Adrenal gland (tissue), 19 donors: ENCODE measurements around the gene LIMA1. TPM values are rescaled to one million over a fixed set of nuclear protein-coding genes. Genes with fewer than 3 reads are reported as not detected.
"Not testable (repeated sequence)": the region's sequence is repeated elsewhere in the genome, so short reads cannot be mapped to it uniquely, and the experiment has no call there.

Experiments
- DNase-seq, 7 donors: peaks; one replicate each; pipeline ENCODE4 v3.0.0-alpha.2; 2019 to 2020
- H3K27ac ChIP-seq, 5 donors: fragments of 200-600 bp; sonication (generic) in 4 of 5; 1 replicate in 3 of 5; 2 replicates in 2 of 5; pipeline versions ENCODE4 v1.5.1 to v1.8.0; 2016 to 2020; ENCODE audit warnings: mild to moderate bottlenecking in 1 of 5
- H3K27me3 ChIP-seq: fragments of 200-600 bp; 2 replicates; pipeline ENCODE4 v1.8.0; 2021
- H3K36me3 ChIP-seq, 2 donors: fragments of 200-600 bp; replicated peaks in 1 of 2; 1 replicate in 1 of 2; 2 replicates in 1 of 2; pipeline versions ENCODE4 v1.5.1 to v1.8.0; 2018 to 2022
- H3K4me1 ChIP-seq, 2 donors: fragments of 200-600 bp; replicated peaks in 1 of 2; 1 replicate in 1 of 2; 2 replicates in 1 of 2; pipeline versions ENCODE4 v1.5.1 to v1.8.0; 2018 to 2021
- H3K4me3 ChIP-seq, 4 donors: fragments of 200-600 bp; sonication (generic) in 3 of 4; one replicate each; pipeline ENCODE4 v1.5.1; 2016 to 2018
- H3K9me3 ChIP-seq, 3 donors: fragments of 200-600 bp; sonication (generic) in 1 of 3; replicated peaks in 1 of 3; 1 replicate in 2 of 3; 2 replicates in 1 of 3; pipeline versions ENCODE4 v1.5.1 to v1.8.0; 2016 to 2021
- CTCF ChIP-seq, 6 experiments: fragments of 450-650 bp in 4 of 6; fragments of 200-600 bp in 2 of 6; sonication (generic) in 1 of 6; IDR thresholded peaks; 1 replicate in 5 of 6; 2 replicates in 1 of 6; pipeline versions ENCODE4 v1.5.1 to v1.8.0; 2016 to 2021; ENCODE audit warnings: antibody characterized with exemption in 6 of 6, mild to moderate bottlenecking in 2 of 6, moderate library complexity in 1 of 6
- POLR2A ChIP-seq, 2 donors: fragments of 450-650 bp; IDR thresholded peaks; one replicate each; pipeline ENCODE4 v1.6.1; 2017; ENCODE audit warnings: antibody characterized with exemption in 2 of 2, mild to moderate bottlenecking in 2 of 2, moderate library complexity in 1 of 2
- WGBS, 4 donors: extraction: QIAGEN DNeasy Blood & Tissue Kit in 2 of 4; methylation state at CpG; one replicate each; pipeline versions ENCODE4 v1.1.5 to v1.1.7; 2013 to 2017; 5-methylcytosine and 5-hydroxymethylcytosine counted together
- intact Hi-C, 2 donors: fragments of 100-400 bp; cut with DNase I; formaldehyde crosslinking; loops; one replicate each; pipeline versions ENCODE4 v1.14.1 to v1.15.0; 2022 to 2023
- long read RNA-seq, 10 donors: library from polyadenylated mRNA in 3 of 10; unstranded in 2 of 10; stranded (forward) in 1 of 10; transcript quantifications; one replicate each; pipeline ENCODE4 v2.0.0 and lab custom pipeline, GENCODE V29; 2021 to 2026
- polyA plus RNA-seq, 3 donors: library from polyadenylated mRNA; stranded (reverse); fragments of 200-250 nt in 2 of 3; fragments of 350-450 nt in 1 of 3; fragmentation: Illumina TruSeq in 1 of 3; extraction: RNeasy Lipid Tissue Mini Kit (QIAGEN cat#74804) in 1 of 3; gene quantifications; one replicate each; pipeline ENCODE4 v1.2.3, GENCODE V29; 2013 to 2014
- total RNA-seq, 9 donors: library from RNA; depleted of rRNA in 4 of 9; stranded (reverse); fragments of >200 nt in 4 of 9; fragments of 120-200 nt in 1 of 9; fragmentation: NEBNext Ultra II Directional in 1 of 9; extraction: Animal tissue kit (Norgen Biotek cat#: 25700) in 1 of 9; gene quantifications; one replicate each; pipeline versions ENCODE4 v1.1.0 to v1.2.4, GENCODE V29; 2013 to 2023
- donor health status: healthy with polysubstance abuse.
- donor health status: Bipolar disorder and iron deficiency.
- donor health status: DM: yes; HTN: yes; CAD: no.
- donor health status: DM: no; HTN: no; CAD: no.
- donor health status: DM: no; HTN: no; CAD: no.
- donor health status: DM: yes; HTN: yes; CAD: no.

Gene LIMA1
- 100 to 1,000 TPM in 3 of 9 donors, 10 to 100 TPM in 6; 44.3 to 134 (median 92.8) TPM for total RNA-seq
- 10 to 100 TPM; 49.8 to 84.7 (median 61.0) TPM for polyA plus RNA-seq
- long read RNA-seq, donor 1, transcript LIMA1-215 (8 exons, 3,254 nt): major isoform, 6 of 11 reads
- long read RNA-seq, donor 1, partial matches to known transcripts: 0 of 11 reads
- long read RNA-seq, donor 1, other reads (novel, unspliced or antisense): 0 of 11 reads
- long read RNA-seq, donor 2, partial matches to known transcripts: 0 of 7 reads
- long read RNA-seq, donor 2, other reads (novel, unspliced or antisense): 0 of 7 reads
- long read RNA-seq, donor 3, transcript LIMA1-215 (8 exons, 3,254 nt): major isoform, 11 of 16 reads
- long read RNA-seq, donor 3, partial matches to known transcripts: 0 of 16 reads
- long read RNA-seq, donor 3, other reads (novel, unspliced or antisense): 0 of 16 reads
- long read RNA-seq, donor 4, transcript LIMA1-215 (8 exons, 3,254 nt): minor isoform, 6 of 61 reads
- long read RNA-seq, donor 4, transcript LIMA1-201 (11 exons, 3,706 nt): major isoform, 8 of 61 reads
- long read RNA-seq, donor 4, partial matches to known transcripts: 32 of 61 reads
- long read RNA-seq, donor 4, other reads (novel, unspliced or antisense): 10 of 61 reads
- long read RNA-seq, donor 5, transcript LIMA1-215 (8 exons, 3,254 nt): minor isoform, 27 of 225 reads
- long read RNA-seq, donor 5, transcript LIMA1-201 (11 exons, 3,706 nt): major isoform, 146 of 225 reads
- long read RNA-seq, donor 5, transcript LIMA1-202 (11 exons, 3,669 nt): minor isoform, 24 of 225 reads
- long read RNA-seq, donor 5, transcript LIMA1-214 (8 exons, 3,612 nt): minor isoform, 7 of 225 reads
- long read RNA-seq, donor 5, partial matches to known transcripts: 6 of 225 reads
- long read RNA-seq, donor 5, other reads (novel, unspliced or antisense): 12 of 225 reads
- long read RNA-seq, donor 6, transcript LIMA1-201 (11 exons, 3,706 nt): major isoform, 9 of 66 reads
- long read RNA-seq, donor 6, partial matches to known transcripts: 35 of 66 reads
- long read RNA-seq, donor 6, other reads (novel, unspliced or antisense): 16 of 66 reads
- long read RNA-seq, donor 7, partial matches to known transcripts: 5 of 6 reads
- long read RNA-seq, donor 7, other reads (novel, unspliced or antisense): 0 of 6 reads
- long read RNA-seq, donor 8, partial matches to known transcripts: 6 of 17 reads
- long read RNA-seq, donor 8, other reads (novel, unspliced or antisense): 0 of 17 reads
- long read RNA-seq, donor 9, transcript LIMA1-201 (11 exons, 3,706 nt): major isoform, 5 of 12 reads
- long read RNA-seq, donor 9, partial matches to known transcripts: 0 of 12 reads
- long read RNA-seq, donor 9, other reads (novel, unspliced or antisense): 0 of 12 reads
- long read RNA-seq, donor 10, partial matches to known transcripts: 0 of 1 reads
- long read RNA-seq, donor 10, other reads (novel, unspliced or antisense): 0 of 1 reads

GRCh38 chr12:50283229-50283923 is at the start of gene LIMA1:
Gene LIMA1, minus strand, starts transcription at chr12:50283520. Its CDS starts 34,769 bp downstream, at chr12:50248751.
- WGBS, 4 donors: 0 to 1% (median 0%) methylated on average over 21 to 52 of the region's 52 CpGs
- H3K4me1 ChIP-seq: peaks cover 20 to 48% of the 10 kb centered on the region in 2 donors
- H3K27me3 ChIP-seq: no peaks in the 10 kb centered on the region
- no peaks in the 10 kb centered on the region for H3K9me3 ChIP-seq
- DNase-seq: peak; percentile 91 to 93 (median 91)
- H3K27ac ChIP-seq: peak within 1 kb of the TSS; percentile 68 to 92 (median 84)
- TF ChIP-seq CTCF (IDR thresholded peaks at IDR 0.05) (peak in 4 of 6 experiments; percentile 19 to 79 (median 58)), POLR2A (IDR thresholded peaks at IDR 0.05) (peak; percentile 59 to 69)
- H3K4me3 ChIP-seq: peak within 1 kb of the TSS; percentile 44 to 89 (median 77)
- no peaks in the 10 kb centered on the region for H3K36me3 ChIP-seq
- intact Hi-C loops: no loop called here

- Histone ChIP-seq H3K4me3 (no peak overlapping the region), H3K4me1 (peaks cover 0 to 4% of the 10 kb centered on the region in 2 donors), H3K27ac (no peak overlapping the region), H3K36me3 (no peaks in the 10 kb centered on the region), H3K9me3 (no peaks in the 10 kb centered on the region), H3K27me3 (no peaks in the 10 kb centered on the region)
- DNase-seq: no peak
- 94 to 100% (median 97%) methylated on average over 1 of the region's 1 CpG for WGBS, 4 donors
- TF ChIP-seq CTCF (IDR thresholded peaks at IDR 0.05): no peak
- no peak for TF ChIP-seq POLR2A (IDR thresholded peaks at IDR 0.05)
- intact Hi-C loops: no loop called here
Observed at GRCh38 chr12:50331745-50332144, 48.4 kb upstream of the LIMA1 start.

- H3K9me3 ChIP-seq, H3K27ac ChIP-seq, intact Hi-C loops, DNase-seq, H3K27me3 ChIP-seq, H3K36me3 ChIP-seq, H3K4me3 ChIP-seq: not testable (repeated sequence)
- WGBS, 4 donors: 89 to 98% (median 96%) methylated on average over 5 of the region's 5 CpGs; no CpG with 5 or more reads in 1 of the 4 donors
- peaks cover 4 to 15% of the 10 kb centered on the region in 2 donors for H3K4me1 ChIP-seq
Observed at GRCh38 chr12:50328664-50329063, 45.3 kb upstream of the LIMA1 start.
